Measurements from ENCODE around the gene GAL3ST2.
"Not testable (repeated sequence)": the region's sequence is repeated elsewhere in the genome, so short reads cannot be mapped to it uniquely, and the experiment has no call there.

Gene GAL3ST2

DNA sequence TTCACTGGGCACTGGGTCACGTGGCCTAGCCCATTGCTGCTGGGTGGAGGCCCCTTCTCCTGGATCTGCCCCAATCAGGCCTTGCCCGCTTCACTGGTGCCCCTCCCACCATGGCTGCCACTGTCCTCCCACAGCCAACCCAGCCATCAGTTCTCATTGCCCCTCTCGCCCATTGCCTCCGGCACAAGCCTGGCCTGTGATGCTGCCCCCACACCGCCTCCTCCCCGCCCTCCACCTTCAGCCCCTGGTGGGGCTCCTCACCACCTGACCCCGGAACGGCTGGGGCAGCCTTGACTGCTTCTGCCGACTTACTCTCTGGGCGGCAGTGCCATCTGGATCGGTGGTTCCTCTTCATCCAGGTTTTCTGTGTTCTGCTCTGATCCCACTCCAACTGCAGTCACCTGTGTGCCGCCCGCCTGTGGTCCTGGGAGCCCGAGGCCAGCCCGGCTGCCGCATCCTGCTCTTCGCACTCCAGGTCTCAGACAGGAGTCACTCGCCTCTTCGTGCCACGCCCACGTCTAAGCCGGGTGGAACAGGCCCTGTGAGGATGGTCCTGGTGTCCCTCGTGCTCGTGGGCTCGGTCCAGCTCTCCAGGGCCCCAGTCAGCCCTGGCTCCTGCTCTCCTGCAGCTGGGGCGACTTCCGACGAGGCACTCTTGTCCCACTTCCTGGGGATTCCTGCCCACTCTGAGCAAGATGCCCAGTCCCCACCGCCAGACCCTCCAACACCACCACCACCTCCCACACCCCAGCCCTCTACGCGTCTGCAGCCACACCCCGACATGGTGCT, 28.0 kb upstream of the GAL3ST2 start:
- DNase-seq = no peak

DNA sequence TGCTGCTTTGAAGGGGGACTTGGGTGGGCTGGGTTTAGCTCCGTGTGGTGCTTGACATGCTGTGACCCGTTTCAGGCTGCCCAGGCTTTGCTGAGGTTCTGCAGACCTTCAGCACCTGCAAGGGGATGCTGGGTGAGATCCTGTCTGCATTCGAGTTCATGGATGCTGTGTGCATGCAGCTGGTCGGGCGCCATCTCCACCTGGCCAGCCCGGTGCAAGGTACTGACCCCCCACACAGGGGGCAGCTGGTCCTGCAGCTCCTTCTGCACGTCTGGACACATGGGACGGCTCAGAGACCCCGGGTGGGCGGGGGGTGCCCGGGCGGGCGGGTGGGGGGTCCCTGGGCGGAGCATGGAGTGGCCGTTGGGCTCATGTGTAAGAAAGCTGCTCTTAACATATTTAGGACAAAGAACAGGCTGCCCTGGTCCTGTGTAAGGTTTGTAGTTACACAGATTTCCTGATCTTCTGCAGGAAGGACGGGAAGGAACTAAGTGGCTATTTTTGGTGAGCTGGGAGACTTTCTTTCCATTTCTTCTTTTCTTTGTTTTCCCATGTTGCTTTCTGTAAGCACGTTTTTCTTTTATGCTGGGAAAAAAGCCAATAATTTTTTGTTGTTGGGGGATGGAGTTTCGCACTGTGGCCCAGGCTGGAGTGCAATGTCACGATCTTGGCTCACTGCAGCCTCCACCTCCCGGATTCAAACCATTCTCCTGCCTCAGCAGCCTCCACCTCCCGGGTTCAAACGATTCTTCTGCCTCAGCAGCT, 26.4 kb upstream of the GAL3ST2 start:
- no peak for DNase-seq

DNA sequence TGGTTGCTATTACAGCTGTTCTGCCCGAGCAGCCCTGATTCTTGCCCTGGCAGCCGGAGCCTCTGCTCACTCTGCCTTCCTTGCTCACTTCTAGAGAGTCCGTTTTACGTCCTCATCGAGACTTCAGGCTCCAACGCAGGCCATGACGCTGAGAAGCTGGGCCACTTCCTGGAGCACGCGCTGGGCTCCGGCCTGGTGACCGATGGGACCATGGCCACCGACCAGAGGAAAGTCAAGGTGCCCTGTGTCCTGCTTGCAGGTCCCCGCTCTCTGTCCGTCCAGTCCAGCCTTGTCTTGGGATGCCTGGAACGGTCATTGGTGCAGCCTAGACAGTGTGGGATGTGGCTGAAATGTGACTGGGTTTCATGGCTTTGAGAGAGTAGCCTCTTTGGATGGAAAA, 25.5 kb upstream of the GAL3ST2 start:
- no peak for DNase-seq

DNA sequence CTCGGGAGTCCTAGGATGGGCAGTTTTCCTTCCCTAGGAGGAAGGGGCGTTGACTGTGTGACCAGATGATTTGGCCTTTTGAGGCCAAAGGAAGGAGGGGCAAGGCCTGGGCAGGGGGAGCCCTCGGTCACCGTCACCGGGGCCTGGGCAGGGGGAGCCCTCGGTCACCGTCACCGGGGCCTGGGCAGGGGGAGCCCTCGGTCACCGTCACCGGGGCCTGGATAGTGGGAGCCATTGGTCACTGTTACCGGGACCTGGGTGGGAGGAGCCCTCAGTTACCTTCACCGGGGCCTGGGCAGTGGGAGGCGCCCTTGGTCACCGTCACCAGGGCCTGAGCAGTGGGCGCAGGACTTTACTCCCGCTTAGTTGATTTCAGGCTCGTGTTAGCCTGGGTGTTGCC, 24.8 kb upstream of the GAL3ST2 start:
- no peak for DNase-seq

DNA sequence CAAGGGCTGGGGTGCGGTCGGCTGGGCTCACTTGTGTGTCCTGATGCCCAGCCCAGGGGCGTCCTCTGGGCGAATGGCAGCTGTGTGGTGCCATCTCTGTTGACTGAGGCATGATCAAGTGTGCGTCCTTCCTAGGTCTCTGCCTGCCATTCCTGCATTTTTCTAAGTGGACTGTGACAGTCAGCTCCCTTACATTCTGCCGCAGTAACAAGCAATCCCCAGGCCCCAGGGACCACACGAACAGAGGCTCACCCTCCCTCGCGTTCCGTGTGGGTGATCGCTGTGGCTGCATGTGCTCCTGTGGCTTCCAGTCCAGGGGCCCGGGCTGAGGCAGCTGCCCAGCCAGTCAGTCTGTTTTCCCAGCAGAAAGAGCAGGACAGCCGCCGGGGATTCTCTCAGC, 24.4 kb upstream of the GAL3ST2 start:
- DNase-seq = no peak

DNA sequence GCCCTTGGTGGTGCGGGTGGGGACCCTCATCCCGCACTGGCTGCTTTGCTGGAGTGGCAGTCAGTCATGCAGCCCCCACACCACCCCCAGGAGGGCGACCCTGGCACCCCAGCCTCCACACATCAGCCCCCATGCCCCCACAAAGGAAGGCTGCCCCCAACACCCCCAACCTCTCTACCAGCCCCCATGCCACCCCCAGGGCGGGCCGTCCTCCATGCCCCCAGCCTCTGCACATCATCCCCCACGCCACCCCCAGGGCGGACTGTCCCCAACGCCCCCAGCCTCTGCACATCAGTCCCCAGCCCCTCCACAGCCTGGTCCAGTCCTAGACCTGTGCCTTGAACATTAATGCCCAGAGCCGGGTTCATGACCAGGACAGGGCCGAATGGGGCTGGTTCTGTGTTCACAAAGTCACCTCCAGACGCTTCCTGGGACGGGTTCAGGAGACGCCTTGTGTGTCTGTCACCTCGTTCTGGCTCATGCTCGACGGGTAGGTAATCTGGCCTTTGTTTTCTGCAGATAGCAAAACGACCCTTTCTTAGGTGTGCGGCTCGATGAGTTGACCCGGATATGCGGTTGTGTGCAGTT, 23.8 kb upstream of the GAL3ST2 start:
- no peak for DNase-seq

DNA sequence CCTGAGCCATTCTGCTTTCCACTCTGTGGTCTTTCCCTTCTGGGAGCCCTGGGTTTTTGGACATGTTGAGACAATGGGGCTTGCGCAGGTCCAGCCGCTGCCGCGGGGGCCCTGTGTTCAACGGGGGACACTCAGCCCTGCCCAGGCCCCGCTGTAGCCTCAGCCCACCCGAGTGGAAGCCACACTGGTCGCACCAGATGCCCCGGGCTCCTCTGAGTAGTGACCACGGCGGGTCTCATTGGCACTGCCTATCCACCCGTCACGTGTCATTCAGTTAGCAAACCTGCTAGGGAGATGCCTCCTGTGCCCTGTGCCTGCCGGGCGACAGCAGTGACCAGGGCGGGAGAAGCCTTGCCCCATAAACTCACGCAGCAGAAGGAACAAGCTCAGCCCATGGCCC, 23.1 kb upstream of the GAL3ST2 start:
- DNase-seq = no peak

DNA sequence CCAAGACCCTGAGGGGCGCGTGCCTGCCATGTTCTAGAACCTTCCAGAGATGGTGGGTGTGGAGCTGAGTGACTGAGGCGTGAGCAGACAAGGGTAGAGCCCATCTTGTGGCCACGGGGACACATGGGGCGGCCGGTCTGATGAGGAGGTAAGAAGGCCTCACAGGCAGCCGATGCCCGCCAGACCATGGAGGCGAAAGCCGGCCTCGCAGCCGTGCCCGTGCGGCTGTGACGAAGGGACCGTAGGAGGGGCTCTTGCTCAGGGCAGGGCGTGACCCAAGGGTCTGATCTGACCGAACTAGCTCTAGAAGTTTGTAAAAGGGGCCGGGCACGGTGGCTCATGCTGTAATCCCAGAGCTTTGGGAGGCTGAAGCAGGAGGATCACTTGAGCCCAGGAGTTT, 22.6 kb upstream of the GAL3ST2 start:
- no peak for DNase-seq

DNA sequence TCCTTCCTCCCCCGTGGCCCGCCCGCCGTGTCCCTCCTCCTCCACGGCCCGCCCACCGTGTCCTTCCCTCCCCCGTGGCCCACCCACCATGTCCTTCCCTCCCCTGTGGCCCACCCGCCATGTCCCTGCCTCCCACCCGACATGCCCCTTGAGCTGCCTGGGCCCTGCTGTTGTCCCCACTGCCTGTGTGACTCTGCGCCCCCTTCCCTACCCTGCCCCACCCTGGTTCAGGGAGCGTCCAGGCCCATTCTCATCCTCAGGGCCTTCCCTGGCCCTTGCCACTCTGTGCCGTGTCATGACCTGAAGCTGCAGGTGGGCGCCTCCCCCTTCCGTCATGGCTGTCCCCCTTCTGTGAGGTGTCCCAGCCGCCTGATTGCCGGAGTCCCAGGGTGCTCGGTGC, 21.5 kb upstream of the GAL3ST2 start:
- no peak for DNase-seq

DNA sequence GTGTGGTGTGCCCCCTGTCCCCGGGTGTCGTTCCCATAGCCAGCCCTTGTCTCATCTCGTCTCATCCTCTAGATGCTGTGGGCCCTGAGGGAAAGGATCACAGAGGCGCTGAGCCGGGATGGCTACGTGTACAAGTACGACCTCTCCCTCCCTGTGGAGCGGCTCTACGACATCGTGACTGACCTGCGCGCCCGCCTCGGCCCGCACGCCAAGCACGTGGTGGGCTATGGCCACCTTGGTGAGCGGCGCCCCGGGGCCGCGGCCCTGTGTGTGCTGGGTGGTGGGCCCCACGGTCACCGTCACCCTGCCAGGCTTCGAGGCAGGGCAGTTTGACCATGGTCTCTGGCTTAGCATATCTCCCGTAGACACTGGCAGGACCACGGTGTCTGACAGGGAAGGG, 20.8 kb upstream of the GAL3ST2 start:
- DNase-seq = no peak

DNA sequence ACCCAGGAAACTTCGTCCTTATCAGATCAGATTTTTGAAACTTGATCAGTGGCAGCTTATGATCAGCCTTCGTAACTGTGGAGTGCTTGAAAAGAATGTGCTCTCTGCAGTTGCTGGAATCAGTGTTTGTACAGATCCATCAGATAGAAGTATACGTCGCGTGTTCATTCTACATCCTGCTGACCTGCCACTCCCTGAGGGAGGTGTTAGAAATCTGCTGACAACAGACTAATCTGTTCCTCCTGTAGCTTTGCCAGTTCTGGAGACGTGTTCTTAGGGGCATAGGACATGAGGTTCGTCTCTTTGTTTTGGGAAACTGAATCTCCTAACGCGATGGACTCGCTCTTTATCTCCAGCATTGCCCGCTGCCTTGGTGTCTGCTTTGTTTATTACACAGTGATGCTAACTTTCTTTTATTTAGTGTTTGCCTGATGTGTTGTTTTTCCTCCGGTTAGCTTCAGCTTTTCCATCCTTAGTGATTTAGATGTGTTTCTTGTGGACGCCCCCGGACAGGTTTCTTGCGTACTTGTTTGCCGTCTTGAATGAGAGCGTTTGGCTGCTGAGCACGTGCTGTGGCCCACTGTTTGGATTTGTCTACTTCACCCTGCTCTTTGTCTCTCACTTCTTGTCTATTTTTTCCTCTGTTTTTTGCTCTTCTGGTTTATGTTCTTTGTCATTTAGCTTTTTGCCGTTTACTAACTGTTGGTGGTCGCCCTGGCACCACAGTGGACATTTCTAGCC, 17.4 kb upstream of the GAL3ST2 start:
- DNase-seq = no peak

DNA sequence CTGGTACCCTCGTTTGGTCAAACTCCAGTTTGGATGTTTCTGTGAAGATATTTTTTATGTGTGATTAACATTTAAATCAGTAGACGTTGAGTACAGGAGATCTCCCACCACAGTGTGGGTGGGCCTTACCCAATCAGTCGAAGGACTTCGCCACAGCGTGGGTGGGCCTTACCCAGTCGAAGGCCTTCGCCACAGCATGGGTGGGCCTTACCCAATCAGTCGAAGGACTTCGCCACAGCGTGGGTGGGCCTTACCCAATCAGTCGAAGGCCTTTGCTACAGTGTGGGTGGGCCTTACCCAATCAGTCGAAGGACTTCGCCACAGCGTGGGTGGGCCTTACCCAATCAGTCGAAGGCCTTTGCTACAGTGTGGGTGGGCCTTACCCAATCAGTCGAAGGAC, 16.7 kb upstream of the GAL3ST2 start:
- DNase-seq = not testable (repeated sequence)

DNA sequence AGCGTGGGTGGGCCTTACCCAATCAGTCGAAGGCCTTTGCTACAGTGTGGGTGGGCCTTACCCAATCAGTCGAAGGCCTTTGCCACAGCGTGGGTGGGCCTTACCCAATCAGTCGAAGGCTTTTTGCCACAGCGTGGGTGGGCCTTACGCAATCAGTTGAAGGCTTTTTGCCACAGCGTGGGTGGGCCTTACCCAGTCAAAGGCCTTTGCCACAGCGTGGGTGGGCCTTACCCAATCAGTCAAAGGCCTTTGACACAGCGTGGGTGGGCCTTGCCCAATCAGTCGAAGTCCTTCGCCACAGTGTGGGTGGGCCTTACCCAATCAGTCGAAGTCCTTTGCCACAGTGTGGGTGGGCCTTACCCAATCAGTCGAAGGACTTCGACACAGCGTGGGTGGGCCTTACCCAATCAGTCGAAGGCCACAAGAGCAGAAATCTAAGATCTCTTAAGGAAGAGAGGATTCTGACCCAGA, 16.3 kb upstream of the GAL3ST2 start:
- no peak for DNase-seq

DNA sequence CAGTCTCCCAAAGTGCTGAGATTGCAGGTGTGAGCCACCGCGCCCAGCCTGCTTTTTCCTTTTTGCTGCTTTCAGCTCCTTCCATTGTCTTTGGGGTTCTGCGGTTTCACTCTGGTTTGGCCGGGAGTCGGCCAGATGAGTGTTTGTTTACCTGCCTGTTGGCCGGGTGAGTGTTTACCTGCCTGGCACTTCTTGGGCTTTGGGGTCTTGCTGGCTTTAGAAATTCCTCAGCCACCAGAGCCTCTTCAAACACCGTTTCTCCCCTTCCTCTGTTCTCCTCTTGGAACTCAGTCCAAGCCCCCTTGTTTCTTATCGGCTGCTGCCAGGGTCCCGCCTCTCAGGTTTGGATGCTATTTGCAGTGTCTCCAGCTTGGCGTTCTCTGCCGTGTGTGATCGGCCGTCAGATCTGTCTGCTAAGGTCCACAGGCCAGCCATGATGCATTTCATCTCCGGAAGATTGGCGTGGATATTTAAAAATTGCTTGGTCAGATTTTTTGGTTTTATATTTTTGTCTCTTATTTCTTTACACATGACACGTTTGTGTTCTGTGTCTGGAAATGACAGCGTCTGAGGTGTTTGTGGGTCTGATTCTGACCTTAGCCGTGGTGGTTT, 14.2 kb upstream of the GAL3ST2 start:
- DNase-seq = no peak

DNA sequence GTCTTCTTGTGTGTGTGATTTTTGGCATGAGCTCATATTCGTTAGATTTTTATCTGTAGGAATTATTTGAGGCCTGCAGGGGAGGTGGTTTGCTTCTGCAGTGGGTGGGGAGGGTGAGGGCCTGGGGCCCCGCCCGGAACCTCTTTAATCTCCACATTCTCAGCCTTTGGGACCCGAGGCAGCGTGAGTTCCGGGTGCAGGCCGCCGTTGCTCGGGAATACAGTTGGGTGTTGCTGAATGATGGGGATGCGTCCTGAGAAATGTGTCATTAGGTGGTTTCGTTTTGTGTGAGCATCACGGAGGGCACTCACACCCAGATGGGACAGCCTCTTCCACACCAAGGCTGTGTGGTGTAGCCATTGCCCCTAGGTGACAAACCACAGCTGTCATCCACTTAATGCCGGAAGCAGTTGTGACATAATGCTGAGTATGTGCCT, 13.7 kb upstream of the GAL3ST2 start:
- DNase-seq = peak; percentile 54

DNA sequence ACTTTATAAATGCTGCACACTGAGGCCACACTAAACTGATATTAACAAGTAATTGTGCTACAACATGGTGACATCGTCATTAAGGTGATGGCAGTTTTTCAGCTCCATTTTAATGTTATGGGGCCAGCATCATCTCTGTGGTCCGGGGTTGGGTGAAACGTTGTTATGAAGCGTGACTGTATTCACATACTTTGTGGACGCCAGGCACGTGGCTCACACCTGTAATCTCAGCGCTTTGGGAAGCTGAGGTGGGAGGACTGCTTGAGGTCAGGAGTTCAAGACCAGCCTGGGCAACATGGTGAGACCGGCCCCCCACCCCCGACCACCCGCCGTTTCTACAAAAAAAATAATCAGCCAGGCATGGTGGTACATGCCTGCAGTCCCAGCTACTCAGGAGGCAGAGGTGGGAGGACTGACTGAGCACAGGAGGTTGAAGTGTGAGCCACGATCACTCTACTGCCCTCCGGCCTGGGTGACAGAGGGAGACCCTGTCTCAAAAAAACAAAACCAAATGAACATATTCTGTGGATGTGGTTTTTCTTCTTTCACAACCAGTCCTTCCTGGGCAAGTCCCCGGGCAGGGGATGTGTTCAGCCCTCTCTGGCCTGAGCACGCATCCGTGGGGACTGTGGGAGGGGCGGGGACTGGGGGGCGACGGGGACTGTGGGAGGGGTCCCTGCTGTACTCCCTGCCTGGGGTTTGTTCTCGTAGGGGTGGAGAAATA, 12.9 kb upstream of the GAL3ST2 start:
- DNase-seq = no peak

DNA sequence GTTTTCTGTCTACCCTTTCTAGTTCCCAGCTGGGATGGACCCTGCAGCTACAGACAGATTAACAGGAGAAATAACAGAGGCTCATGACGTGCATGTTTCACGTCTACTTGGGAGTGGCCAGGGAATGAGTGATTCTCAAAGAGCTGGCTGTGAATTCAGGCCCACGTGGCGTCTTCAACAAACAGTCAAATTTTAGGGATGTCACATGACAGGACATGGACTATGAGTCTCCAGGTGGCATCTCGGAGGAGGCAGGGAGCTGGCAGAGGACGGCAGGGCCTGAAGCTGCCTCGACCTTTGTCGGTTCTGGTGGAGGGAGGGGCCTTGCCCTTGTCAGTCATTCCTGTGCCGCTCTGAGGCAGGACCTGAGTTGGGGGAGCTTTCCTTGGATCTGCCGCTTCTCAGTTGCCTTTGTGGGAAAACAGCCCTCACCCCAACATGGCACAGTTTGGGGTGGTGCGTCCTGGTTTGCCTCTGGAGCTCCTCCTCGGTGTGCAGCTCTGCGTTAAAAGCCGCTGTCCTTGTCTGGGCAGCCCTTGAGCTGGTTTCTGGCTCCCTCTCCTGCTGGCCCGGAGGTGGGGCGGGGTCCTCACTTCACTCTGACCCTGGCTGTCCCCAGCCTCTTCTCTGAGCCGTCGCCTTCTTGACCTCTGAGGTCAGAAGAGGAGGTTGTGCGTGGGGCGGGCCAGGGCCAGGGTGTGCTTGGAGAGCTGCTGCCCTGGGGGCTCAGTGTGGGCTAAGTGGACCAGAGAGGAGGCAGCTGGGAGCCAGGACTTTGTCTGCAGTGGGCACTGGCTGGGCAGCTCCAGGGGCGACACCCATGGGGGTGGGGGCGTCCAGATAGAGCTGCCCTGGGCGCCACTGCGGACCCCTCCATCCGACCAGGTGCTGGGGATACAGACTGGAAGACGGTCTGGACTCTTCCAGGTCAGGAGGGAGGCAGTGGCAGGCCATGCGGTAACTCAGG, 12.1 kb upstream of the GAL3ST2 start:
- DNase-seq = no peak

DNA sequence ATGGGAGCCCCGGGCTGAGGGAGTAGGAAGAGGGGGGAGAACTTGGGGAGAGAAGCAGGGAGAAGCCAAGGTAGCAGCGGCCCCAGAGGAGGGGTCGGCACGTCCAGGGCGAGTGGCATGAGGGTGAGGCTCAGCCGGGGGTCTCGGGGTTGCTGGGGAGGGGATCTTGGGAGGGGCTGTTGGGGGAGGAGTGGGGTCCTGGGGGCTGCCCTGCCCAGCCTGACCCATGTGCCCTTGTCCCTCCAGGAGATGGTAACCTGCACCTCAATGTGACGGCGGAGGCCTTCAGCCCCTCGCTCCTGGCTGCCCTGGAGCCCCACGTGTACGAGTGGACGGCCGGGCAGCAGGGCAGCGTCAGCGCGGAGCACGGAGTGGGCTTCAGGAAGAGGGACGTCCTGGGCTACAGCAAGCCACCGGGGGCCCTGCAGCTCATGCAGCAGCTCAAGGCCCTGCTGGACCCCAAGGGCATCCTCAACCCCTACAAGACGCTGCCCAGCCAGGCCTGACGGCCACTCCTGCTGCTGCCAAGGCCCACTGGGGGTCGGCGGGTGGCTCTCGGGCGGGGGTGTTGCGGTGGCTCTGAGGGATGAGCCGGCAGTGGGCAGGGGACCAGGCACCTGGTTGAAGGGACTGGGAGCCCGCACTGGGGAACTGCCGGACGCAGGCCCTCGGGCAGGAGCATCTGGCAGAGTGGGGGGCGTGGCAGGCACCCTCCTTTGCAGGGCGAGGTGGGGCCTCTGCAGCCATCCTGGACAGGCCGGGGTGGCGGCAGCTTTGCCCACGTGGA, 9.0 kb upstream of the GAL3ST2 start:
- no peak for DNase-seq

DNA sequence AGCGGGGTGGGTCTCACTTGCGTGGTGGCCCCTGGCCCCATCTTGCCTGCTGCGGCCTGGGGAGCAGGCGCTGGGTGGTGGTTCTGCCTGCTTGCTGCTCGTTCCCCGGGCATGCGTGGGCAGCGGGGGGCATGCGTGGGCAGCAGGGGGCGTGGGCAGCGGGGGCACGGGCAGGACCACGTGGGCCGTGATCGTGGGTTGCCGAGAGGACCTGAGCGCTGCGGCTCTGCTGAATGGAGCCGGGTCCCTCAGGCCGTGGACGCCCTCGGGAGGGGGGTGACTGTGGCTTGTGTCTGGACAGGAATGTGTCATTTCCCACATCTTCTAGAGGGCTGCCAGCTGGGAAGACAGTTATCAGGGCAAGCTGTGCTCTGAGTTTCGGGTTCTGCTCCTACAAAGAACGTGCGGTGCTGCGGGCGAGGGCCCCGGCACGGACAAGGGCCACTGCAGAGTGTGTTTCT, 8.3 kb upstream of the GAL3ST2 start:
- DNase-seq = no peak

DNA sequence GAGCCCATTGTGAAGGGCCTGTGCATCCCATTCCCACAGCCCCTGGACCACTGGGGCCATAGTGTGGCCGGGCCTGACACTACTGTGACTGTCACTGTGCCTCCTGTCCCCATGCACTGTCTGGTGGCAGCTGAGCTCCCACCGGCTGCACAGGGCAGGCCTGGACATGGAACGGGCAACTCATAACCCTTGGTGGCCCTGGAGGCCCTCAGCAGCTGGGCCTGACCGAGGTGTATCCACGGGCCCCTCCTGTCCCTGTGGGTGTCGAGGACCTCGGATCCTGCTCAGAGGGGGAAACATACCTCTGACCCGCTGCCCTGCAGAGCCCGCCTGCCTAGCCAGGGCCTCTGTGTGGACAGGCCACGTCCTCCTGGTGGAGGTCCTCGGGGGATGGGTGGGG, 7.8 kb upstream of the GAL3ST2 start:
- no peak for DNase-seq

All from hematopoietic multipotent progenitor cell treated with erythropoietin and hydrocortisone succinate and interleukin-3 and kit ligand, for 6 days (in vitro differentiated cells).